Measurements from ENCODE around the gene FXYD2.

The FXYD2 gene

GRCh38 chr11:117780456-117780855, 44.1 kb downstream of the FXYD2 start:
- Histone ChIP-seq H3K4me3 (ENCODE audit: low read depth in 1 of 2, low read length in 1 of 2) (no peak overlapping the region), H3K27me3 (peaks cover 61% of the 10 kb centered on the region), H3K9me3 (no peaks in the 10 kb centered on the region), H3K36me3 (no peaks in the 10 kb centered on the region), H3K4me1 (ENCODE audit: control insufficient read depth in 1 of 2, insufficient read depth in 1 of 2, low read depth in 1 of 2, low read length in 1 of 2) (no peaks in the 10 kb centered on the region), H3K27ac (no peak overlapping the region)
- TF ChIP-seq CTCF (IDR thresholded peaks at IDR 0.05), result no peak

- Histone ChIP-seq H3K4me3 (ENCODE audit: low read depth in 1 of 2, low read length in 1 of 2) (no peak overlapping the region), H3K27ac (no peak overlapping the region), H3K9me3 (no peaks in the 10 kb centered on the region), H3K4me1 (ENCODE audit: control insufficient read depth in 1 of 2, insufficient read depth in 1 of 2, low read depth in 1 of 2, low read length in 1 of 2) (no peaks in the 10 kb centered on the region), H3K27me3 (peaks cover 32% of the 10 kb centered on the region), H3K36me3 (no peaks in the 10 kb centered on the region)
- TF ChIP-seq CTCF (IDR thresholded peaks at IDR 0.05), result no peak
Measured at GRCh38 chr11:117774553-117774952, 50.0 kb downstream of the FXYD2 start.

- H3K27ac ChIP-seq, result no peak overlapping the region
- peaks cover 23% of the 10 kb centered on the region for H3K27me3 ChIP-seq
- TF ChIP-seq CTCF (IDR thresholded peaks at IDR 0.05), result no peak
Measured at GRCh38 chr11:117772360-117772759, 52.2 kb downstream of the FXYD2 start.

GRCh38 chr11:117771841-117772240, 52.7 kb downstream of the FXYD2 start:
- Histone ChIP-seq H3K36me3 (no peaks in the 10 kb centered on the region), H3K27me3 (peaks cover 23% of the 10 kb centered on the region), H3K4me3 (ENCODE audit: low read depth in 1 of 2, low read length in 1 of 2) (no peak overlapping the region), H3K4me1 (ENCODE audit: control insufficient read depth in 1 of 2, insufficient read depth in 1 of 2, low read depth in 1 of 2, low read length in 1 of 2) (no peaks in the 10 kb centered on the region), H3K27ac (no peak overlapping the region), H3K9me3 (no peaks in the 10 kb centered on the region)
- no peak for TF ChIP-seq CTCF (IDR thresholded peaks at IDR 0.05)

More at GRCh38 chr11:117772360-117772759, 52.2 kb downstream of the FXYD2 start:
- no peaks in the 10 kb centered on the region for H3K36me3 ChIP-seq
- no peak overlapping the region for H3K4me3 ChIP-seq (ENCODE audit: low read depth in 1 of 2, low read length in 1 of 2)
- no peaks in the 10 kb centered on the region for H3K4me1 ChIP-seq (ENCODE audit: control insufficient read depth in 1 of 2, insufficient read depth in 1 of 2, low read depth in 1 of 2, low read length in 1 of 2)
- H3K9me3 ChIP-seq, result no peaks in the 10 kb centered on the region

- Histone ChIP-seq H3K27ac (no peak overlapping the region), H3K36me3 (no peaks in the 10 kb centered on the region), H3K4me1 (ENCODE audit: control insufficient read depth in 1 of 2, insufficient read depth in 1 of 2, low read depth in 1 of 2, low read length in 1 of 2) (no peaks in the 10 kb centered on the region), H3K9me3 (no peaks in the 10 kb centered on the region), H3K4me3 (ENCODE audit: low read depth in 1 of 2, low read length in 1 of 2) (no peak overlapping the region), H3K27me3 (peaks cover 23% of the 10 kb centered on the region)
- no peak for TF ChIP-seq CTCF (IDR thresholded peaks at IDR 0.05)
Measured at GRCh38 chr11:117771197-117771596, 53.3 kb downstream of the FXYD2 start.

GRCh38 chr11:117770061-117770460, 54.5 kb downstream of the FXYD2 start:
- Histone ChIP-seq H3K36me3 (no peaks in the 10 kb centered on the region), H3K4me3 (ENCODE audit: low read depth in 1 of 2, low read length in 1 of 2) (no peak overlapping the region), H3K9me3 (no peaks in the 10 kb centered on the region), H3K27ac (no peak overlapping the region), H3K27me3 (peaks cover 17% of the 10 kb centered on the region), H3K4me1 (ENCODE audit: control insufficient read depth in 1 of 2, insufficient read depth in 1 of 2, low read depth in 1 of 2, low read length in 1 of 2) (no peaks in the 10 kb centered on the region)
- no peak for TF ChIP-seq CTCF (IDR thresholded peaks at IDR 0.05)

Data from neutrophil (primary cell).